ENCODE measurements around the gene AGMAT.
"Not testable (repeated sequence)": the region's sequence is repeated elsewhere in the genome, so short reads cannot be mapped to it uniquely, and the experiment has no call there.

AGMAT gene

DNA sequence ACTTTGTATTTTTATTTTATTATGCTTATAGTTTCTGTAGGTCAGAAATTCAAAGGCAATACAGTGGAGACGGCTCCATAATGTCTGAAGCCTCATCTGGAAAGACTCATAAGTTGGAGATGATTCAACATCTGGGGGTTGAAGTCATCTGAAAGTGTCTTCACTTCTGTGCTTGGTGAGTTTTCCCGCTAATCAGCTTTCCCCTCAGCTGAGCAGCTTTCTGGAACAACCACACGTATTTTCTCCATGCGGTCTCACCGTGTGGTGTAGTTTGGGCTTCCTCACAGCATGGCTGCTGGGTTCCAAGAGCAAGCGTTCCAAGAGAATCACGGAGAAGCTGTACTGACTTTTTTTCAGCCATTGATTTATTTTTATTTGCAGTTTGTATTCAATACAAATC, 24.8 kb upstream of the AGMAT start:
- DNase-seq, result no peak

DNA sequence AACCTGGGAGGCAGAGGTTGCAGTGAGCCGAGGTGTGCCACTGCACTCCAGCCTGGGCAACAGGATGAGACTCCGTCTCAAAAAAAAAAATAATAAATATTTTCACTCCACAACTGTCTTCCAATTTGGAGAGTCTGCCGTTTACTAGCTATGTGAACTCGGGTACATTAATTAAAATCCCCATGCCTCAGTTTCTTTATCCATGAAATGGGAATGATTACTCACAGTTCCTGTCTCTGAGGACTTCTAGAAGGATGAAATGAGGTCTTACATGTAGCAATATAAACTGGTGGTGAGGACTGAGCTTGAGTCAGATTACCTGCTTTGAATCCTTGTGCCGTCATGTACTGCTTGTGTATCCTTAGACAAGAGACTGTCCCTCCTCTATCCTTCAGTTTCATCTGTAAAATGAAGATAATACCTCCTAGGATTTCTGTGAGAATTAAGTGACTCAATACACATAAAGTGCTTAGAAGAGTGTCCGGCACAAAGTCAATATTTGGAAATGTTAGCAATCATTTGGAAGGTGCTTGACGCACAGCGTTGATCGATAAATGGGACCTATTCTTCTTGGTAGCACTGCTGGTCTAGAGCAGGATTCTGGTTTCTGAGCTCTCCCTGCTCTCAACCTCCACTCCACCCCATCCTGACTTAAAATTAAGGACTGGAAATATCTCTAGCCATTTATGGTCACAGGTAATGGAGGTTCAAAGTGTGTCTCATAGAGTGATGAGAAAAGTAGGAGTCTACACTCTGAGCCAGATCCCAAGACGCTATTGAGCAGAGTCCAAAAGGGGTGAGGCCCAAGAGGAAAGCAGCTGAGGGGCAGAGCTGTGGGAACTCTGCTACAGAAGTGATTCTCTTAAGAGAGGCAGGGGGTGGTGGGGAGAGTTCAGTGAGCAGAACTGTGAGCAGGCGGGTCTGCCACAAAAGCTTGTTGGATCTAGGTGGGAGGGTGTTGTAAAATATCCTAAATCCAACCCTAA, 20.8 kb upstream of the AGMAT start:
- no peak for DNase-seq

DNA sequence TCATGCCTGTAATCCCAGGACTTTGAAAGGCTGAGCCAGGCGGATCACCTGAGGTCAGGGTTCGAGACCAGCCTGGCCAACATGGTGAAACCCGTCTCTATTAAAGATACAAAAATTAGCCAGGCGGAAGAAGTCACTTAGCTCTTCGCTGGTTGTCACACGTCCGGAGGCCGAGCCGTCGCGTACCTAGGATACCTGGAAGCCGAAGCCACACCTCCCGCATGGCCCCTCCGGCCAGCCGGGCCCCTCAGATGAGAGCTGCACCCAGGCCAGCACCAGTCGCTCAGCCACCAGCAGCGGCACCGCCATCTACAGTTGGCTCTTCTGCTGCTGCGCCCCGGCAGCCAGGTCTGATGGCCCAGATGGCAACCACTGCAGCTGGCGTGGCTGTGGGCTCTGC, 19.5 kb upstream of the AGMAT start:
- DNase-seq, result not testable (repeated sequence)

DNA sequence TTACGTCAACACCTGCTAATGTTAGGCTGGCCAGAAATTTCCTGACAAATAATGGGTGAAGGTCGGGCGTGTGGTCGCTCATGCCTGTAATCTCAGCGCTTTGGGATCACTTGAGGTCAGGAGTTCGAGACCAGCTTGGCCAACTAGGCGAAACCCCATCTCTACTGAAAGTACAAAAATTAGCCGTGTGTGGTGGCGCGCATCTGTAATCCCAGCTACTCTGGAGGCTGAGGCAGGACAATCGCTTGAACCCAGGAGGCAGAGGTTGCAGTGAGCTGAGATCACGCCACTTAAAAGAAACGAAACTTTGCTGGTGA, 19.1 kb upstream of the AGMAT start:
- DNase-seq, result not testable (repeated sequence)

DNA sequence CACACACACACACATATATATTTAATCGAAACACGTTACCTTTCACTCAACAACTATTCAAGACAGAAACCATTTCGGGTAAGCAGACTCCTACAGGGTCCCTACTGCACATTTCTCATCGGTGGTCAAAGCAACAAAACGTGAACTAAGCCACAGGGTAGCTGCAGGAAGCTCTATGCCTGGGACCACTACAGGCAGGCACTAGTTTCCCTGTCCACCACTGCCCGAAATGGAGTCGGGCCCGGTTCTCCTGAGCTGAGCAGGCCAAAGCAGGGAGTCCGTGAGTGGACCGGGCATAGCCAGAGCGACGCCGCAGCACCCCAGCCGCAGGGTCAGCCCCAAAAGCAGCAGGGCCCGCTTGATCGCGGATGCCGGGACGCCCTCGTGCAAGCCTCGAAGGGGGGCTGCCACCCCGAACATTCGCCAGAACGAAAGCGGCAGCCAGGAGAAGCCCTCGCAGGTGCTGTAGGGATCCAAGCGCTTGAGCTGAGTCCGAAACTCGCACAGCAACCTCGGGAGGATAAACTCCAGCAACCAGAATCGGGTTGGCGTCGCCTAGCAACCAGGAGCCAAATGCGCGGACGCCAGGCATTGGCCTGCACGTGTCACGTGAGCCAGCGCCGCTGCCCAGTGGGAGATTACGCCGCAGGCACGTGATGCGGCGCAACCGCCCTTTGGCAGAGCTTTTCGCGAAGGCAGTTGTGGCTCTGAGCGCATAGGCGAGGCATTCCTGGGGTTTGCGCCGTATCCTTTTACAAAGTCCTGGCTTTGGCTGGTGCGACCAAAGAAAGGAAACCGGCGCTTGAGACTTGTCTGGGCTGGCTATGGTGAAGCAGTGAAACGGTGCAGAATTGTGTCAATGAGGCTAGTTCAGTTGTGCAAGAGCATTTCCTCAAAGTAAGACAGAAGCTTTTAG, 18.5 kb upstream of the AGMAT start:
- peak; percentile 93 for DNase-seq

DNA sequence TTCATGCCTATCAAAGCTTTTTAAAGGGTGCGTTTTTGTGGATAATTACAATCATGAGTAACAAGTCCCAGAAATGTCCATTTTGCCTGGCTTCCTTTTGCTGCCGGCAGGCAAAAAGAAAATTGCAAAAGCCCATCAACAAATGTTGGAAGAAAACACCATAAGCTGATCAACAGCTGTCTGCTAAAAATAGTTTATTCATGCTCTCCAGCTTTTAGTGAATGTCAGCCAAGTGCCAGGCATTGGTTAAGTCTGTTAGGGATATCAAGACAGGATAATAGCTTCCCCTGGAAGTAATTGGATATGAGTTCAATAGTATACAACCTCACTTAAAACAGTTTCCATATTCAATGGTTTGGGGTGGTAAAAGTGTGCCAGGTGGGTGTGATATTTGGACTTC, 13.6 kb upstream of the AGMAT start:
- DNase-seq, result no peak

DNA sequence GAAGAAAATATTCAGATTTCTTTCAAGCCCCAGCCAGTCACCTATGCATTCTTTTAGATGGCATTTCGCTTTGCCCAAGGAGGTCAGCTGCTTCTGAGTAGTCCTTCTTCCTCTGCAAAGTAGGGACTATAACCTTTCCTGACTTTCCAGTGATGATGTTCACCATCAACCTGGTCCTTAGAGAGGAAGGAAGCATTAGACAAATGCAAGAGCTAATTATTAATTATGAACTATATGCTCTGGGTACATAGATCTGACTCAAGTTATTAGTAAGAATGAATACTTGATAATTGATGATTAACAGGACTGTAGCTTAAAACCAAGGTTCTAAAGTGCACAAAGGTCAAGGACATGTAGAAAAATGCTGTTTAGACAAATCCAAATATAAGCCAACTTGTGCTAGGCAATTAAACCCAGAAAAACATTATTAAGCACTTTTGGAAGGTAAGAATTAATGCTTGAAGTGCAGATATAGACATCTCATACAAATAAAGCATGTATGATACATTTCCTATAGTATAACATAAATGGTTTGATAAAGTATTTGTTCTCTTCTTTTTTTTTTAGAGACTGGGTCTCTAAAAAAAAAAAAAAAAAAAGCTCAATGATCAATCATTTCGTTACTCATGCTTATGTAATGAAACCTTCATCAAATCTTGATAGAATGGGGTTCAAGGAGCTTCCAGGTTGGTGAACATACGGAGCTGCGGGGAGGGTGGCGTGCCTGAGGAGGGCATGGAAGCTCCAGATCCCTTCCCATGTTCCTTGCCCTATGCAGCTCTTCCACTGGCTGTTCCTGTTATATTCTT, 11.2 kb upstream of the AGMAT start:
- no peak for DNase-seq

DNA sequence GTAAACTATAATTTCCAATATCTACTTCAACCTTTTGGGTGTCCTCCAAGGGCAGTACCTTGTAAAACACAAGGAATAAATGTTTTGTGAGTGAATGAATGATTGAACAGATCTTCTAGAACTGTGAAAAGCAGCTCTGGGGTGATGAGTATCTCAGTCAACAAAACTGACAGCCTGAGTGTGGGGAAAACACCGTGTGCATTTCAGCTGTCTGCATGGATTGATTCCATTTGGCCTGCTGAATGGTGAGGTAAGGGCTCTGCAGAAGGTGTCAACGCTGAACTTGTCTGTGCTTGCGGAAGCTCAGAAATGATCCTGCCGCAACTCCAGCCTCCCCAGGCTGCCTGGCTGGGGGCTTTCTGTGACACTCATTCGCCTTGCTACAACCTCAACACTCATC, 7.4 kb upstream of the AGMAT start:
- no peak for DNase-seq

DNA sequence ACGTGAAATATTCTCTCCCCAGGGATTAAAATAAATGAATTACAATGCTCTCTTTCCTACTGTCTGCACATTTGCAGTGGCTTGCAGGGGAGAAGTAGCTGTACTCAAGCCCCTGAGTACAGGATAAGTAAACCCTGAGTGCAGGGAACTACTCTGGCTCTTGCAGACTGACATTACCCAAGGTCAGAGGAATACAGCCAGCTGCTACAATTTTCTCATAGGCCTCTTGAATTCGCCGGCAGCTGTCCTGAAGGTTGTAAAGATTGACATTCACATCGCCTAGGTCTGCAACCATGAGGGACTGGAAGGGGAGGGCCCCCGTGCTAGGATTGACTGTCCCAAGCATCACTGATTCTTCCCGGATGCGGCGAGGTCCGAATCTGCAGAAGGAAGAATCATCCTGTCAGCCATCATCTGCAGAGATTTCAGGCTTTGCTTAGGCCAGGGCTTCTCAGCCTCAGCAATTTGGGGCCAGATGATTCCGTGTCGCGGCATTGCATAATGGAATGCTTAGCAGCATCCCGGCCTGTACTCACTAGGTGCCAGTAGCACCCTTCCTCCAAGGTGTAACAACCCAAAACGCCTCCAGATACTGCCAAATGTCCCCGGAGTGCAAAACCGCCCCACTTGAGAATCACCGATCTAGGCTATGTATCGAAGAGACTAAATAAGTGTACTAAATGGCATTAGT, 1.7 kb downstream of the AGMAT start:
- DNase-seq, result no peak

DNA sequence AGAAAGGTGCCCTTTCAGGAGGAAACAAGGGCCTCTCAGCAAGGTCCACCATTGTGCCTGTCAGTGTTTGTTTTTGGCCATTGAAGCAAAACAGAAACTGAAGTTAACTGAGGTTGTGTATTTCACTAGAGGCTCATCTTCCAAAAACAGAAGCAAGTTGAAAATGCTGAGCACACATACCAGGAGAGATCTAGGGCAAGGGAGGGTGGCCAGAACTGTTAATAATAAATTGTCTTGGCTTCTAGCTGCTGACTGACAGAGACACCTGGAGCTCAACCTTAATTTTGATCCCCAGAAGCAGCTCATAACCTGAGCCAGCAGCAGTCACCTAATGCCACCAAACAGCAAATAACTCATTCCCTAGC, 5.2 kb downstream of the AGMAT start:
- no peak for DNase-seq

DNA sequence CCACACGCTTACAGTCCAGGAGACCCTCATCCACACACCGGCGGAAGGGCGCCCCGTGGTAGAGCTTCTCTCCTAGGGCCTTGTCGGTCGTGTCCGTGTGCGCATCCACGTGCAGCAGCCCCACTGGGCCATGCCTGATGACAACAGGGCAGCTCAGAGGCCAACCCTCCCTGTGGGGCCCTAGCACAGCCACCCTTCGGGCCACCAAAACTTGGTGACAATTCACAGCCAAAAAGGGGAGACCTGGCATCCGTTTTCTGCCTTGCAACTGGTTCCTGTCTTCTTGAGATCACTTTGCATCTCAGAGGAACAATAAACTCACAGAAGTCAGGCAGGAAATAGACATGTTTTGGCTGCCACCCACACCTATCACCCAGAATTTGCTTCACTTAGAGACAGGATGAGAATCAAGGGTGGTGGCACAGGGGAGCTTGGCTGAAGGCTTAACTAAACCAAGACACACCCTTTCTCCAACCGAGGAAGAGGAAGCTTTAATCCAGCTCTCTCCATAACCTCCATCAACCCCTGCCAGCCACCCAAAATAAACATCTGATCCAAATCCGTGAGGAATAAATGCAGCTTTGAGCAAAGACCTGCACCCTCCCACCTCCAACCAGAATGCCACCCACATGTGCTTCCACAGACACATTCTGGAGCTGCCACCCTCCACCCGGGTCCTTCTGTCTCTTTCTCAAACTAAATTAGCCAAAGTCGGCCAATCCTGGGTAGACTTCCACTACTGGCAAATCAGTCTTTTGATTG, 5.7 kb downstream of the AGMAT start:
- DNase-seq, result no peak

DNA sequence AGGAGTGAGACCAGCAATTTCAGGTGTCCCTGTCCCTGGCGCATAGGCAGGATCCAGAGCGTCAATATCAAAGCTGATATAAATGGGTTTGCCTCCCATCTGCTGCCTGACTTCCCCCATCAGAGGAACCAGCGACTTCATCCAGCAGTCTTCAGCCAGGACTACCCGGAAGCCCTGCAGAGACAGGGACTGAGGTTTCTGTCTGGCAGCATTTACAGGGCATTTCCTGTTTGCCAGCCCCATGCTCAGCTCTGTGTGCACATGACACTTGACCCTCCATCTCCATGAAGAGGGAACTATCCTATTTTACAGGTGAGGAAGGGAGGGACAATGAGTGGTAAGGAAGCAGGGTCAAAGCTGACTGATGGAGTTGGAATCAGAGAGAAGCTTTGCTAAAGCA, 7.2 kb downstream of the AGMAT start:
- no peak for DNase-seq

DNA sequence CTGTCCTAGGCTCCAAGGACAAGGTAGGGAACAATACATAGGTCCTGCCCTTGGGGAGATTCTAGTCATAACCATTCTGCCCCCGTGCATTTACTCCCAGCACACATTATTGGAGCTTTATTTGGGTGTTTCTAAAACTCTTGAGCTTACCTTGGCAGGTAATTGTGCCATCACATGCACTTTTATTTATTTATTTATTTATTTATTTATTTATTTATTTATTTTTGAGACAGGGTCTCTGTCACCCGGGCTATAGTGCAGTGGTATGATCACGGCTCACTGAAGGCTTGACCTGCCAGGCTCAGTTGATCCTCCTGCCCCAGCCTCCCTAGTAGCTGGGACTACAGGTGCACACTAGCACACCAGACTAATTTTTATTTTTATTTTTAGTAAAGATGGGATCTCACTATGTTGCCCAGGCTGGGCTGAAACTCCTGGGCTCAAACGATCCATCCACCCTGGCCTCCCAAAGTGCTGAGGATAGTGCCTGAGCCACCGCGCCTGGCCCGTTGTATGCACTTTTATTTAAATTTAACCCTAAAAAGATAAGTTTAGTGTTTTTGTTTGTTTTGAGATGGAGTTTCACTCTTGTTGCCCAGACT, 9.2 kb downstream of the AGMAT start:
- no peak for DNase-seq

DNA sequence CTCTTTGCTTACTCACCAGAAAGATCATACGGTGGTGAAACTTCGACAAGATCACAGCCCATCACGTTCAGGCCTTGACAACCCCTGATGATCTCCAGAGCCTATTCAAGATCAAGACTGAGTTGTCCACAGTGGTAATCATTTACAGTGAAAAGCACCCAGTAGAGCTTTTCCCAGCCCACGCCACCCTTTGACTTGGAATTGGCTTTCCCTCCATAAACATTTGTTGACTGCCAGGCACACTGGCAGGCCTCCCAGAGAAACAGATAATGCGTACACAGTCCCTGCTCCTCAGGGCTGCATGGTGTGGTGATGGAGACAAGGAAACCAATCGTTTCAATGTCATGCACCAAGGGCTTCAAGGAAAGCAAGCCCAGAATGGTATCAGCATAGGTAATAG, 10.1 kb downstream of the AGMAT start:
- DNase-seq, result no peak

DNA sequence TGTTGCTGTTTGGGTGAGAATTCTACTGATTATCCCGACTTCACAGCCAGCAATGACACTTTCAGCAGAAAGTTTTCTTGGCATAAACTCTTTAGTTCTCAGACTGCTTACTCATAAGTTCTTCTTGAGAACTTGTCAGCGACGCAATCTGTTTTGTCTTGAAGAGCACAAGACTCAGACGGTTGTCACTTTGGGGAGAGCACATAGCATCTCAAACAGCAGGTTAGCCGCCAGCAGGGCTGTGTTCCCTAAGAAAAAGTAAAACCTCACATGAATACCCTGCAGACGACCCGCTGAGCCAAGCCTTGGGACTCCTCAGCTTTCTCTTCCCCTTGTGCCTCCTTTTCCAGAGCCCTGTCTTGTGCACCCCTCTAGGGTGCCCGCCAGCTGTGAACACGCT, 11.4 kb downstream of the AGMAT start:
- no peak for DNase-seq

DNA sequence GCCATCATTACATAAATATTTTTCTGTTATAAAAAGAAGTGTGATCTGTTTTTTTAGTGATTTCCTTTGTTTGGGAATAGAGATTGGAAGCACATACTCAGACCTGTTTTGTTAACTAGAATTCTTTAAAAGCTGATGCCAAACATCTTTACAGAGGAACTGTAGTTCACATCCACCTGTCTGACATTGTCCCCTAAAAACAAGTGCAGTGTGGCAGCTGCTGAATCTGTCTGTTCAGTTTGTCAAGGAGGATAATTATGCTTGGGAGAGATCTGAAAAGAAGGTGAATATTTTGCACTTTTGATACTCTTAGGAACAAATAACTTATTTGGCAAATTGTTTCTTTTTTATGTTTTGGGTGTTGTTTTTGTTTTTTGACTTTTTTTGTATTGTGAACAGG, 13.6 kb downstream of the AGMAT start:
- no peak for DNase-seq

DNA sequence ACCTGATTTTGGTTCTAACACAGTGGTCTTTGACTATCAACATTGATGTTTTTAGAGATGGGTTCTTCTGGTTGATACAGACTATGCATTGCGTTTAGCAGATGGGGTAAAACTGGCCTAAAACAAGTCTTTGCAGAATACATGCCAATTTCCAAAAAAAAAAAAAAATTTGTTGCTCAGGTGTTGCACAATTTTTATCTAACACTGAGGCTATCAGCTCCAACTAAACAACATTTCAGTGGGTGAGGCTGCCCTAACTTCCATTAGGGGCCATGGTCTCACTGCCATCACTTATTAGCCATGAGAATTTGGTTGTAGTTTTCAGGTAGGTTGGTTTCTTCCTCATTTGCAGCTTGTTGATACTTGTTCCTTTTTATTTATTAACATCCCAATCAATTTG, 14.0 kb downstream of the AGMAT start:
- DNase-seq, result no peak

DNA sequence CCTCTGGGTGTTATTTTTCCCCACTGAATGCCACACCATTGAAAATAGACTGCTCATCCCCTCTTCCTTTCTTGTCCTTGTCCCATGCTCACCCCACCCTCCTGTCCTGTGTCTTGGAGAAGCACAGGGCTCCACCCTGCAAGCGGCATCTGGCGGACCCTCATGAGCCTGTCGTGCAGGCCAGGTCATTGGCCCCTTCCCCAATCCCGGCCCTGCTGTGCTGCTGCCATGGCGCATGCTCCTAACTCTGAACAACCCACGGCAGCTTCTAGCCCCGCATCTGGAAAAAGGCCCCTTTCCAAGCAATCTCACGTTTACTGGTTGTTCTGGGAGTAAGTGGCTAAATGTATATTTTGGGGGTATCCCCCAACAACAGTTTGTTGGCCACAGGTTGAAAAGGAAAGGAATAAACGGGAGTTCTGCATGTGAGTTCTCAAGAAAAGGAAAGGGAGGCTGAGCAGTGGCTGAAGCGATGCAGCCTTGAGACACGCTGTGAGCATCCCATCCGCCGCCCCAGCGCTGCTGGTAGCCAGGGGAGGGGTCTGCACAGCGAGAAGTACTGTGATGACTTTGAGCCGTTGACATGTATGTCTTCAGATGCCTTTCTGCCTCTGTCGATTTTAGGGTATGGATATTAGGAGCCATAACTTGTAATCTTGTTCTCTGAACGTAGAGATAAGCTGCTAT, 16.3 kb downstream of the AGMAT start:
- DNase-seq, result no peak

DNA sequence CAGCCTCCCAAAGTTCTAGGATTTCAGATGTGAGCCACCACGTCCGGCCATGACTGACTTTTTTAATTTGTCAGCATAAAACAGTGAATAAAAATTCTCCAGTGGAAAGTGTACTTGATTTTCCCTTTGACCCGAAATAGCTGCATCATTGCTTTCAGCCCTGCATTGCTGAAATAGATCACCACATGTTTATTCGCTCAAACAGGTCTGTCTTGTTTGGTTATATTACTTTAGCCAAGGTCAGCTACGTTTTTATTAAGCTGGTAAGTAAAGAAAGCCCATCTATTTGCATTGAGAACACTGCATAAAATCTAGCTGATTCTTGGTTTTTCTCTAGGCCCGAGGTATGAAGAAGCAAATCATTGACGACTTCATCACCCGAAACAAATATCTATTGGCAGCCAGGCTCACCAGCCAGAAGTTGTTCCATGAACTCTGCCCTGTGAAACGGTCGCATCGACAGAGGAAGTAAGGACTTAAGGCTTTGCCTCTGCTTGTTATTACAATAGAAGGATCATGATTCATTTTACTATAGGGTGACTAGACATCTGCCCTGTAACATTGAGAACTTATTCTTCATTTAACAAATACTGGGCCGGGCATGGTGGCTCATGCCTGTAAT, 25.6 kb downstream of the AGMAT start:
- DNase-seq, result no peak

DNA sequence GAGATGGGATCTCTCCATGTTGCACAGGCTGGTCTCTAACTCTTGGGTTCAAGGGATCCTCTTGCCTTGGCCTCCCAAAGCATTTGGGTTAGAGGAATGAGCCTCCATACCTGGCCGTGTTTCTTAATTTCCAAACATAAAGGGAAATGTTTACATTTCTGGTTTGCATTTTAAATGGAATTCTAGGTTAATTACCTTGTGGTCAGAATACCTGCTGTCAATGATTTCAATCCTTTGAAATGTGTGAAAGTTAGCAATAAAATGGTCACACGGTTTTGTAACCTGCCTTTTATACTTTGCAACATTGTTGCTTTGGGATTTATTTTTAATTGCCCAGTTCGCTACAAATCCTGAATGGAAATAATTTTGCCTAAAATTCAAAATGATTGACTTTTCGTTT, 26.3 kb downstream of the AGMAT start:
- DNase-seq, result no peak
